Ascending aorta (tissue), 2 donors: ENCODE results near the gene UGP2. TPM values are rescaled to one million over a fixed set of nuclear protein-coding genes. Genes with fewer than 3 reads are reported as not detected.

Experiments
- DNase-seq, 2 donors: peaks; one replicate each; pipeline ENCODE4 v3.0.0-alpha.2; 2019; ENCODE audit warnings: low spot score in 2 of 2
- H3K27ac ChIP-seq, 2 donors: fragments of 200-600 bp; sonication (generic); one replicate each; pipeline ENCODE4 v1.5.1; 2016 to 2017; ENCODE audit warnings: mild to moderate bottlenecking in 1 of 2
- H3K27me3 ChIP-seq: fragments of 200-600 bp; sonication (generic); one replicate; pipeline ENCODE4 v1.5.1; 2017
- H3K36me3 ChIP-seq, 2 donors: fragments of 200-600 bp; sonication (generic); one replicate each; pipeline ENCODE4 v1.5.1; 2016
- H3K4me1 ChIP-seq, 2 donors: fragments of 200-600 bp; sonication (generic); one replicate each; pipeline ENCODE4 v1.5.1; 2016 to 2017; ENCODE audit warnings: mild to moderate bottlenecking in 1 of 2
- H3K4me3 ChIP-seq, 2 donors: fragments of 200-600 bp; sonication (generic); one replicate each; pipeline ENCODE4 v1.5.1; 2016 to 2017; ENCODE audit warnings: mild to moderate bottlenecking in 1 of 2
- H3K9me3 ChIP-seq, 2 donors: fragments of 200-600 bp; sonication (generic); one replicate each; pipeline ENCODE4 v1.5.1; 2016
- CTCF ChIP-seq, 3 experiments: fragments of 200-600 bp in 2 of 3; fragments of 450-650 bp in 1 of 3; sonication (generic) in 2 of 3; IDR thresholded peaks; one replicate each; pipeline ENCODE4 v1.5.1; 2016 to 2019; ENCODE audit warnings: antibody characterized with exemption in 3 of 3, mild to moderate bottlenecking in 1 of 3, moderate library complexity in 1 of 3
- intact Hi-C: fragments of 100-400 bp; cut with DNase I; formaldehyde crosslinking; loops from one replicate; pipeline ENCODE4 v1.15.1; 2023
- total RNA-seq: library from RNA; depleted of rRNA; stranded (reverse); fragments of >200 nt; gene quantifications from one replicate; pipeline ENCODE4 v1.1.0, GENCODE V29; 2016

Gene UGP2
- total RNA-seq, 1 donor from 2014 or later, result 25.7 TPM

GRCh38 chr2:63875131-63875527 lies 33.4 kb downstream of the UGP2 start:
- TF ChIP-seq CTCF (IDR thresholded peaks at IDR 0.05), result no peak
- Histone ChIP-seq H3K27me3 (no peaks in the 10 kb centered on the region), H3K9me3 (no peaks in the 10 kb centered on the region), H3K4me1 (peaks cover 3 to 29% of the 10 kb centered on the region in 2 donors), H3K27ac (peak overlapping the region; percentile 72 to 75), H3K36me3 (peaks cover 0 to 11% of the 10 kb centered on the region in 2 donors), H3K4me3 (no peak overlapping the region)
- intact Hi-C loops, result loop anchor here (5.0 to 10.0 kb wide), 2 partner anchors 33 to 290 kb away; partner anchors contain the start of genes MDH1, UGP2 and WDPCP
- no peak for DNase-seq

- TF ChIP-seq CTCF (IDR thresholded peaks at IDR 0.05), result no peak
- DNase-seq, result no peak
- Histone ChIP-seq H3K27me3 (no peaks in the 10 kb centered on the region), H3K4me3 (no peak overlapping the region), H3K4me1 (peaks cover 3 to 29% of the 10 kb centered on the region in 2 donors), H3K27ac (peak overlapping the region; percentile 72 to 75), H3K9me3 (no peaks in the 10 kb centered on the region), H3K36me3 (peaks cover 0 to 11% of the 10 kb centered on the region in 2 donors)
- intact Hi-C loops, result loop anchor here (5.0 to 10.0 kb wide), 2 partner anchors 33 to 291 kb away; partner anchors contain the start of genes MDH1, UGP2 and WDPCP
Measured at GRCh38 chr2:63875559-63876245, 34.0 kb downstream of the UGP2 start.

GRCh38 chr2:63876311-63876710 lies 34.6 kb downstream of the UGP2 start:
- peaks cover 0 to 11% of the 10 kb centered on the region in 2 donors for H3K36me3 ChIP-seq
- H3K4me1 ChIP-seq, result peaks cover 3 to 26% of the 10 kb centered on the region in 2 donors
- intact Hi-C loops, result loop anchor here (5.0 to 10.0 kb wide), 2 partner anchors 34 to 292 kb away; partner anchors contain the start of genes MDH1, UGP2 and WDPCP
- H3K27me3 ChIP-seq, result no peaks in the 10 kb centered on the region
- no peak overlapping the region for H3K4me3 ChIP-seq
- no peaks in the 10 kb centered on the region for H3K9me3 ChIP-seq
- H3K27ac ChIP-seq, result peak overlapping the region; percentile 72 to 75
- no peak for DNase-seq
- TF ChIP-seq CTCF (IDR thresholded peaks at IDR 0.05), result no peak

- Histone ChIP-seq H3K4me1 (peaks cover 3 to 15% of the 10 kb centered on the region in 2 donors), H3K9me3 (no peaks in the 10 kb centered on the region), H3K36me3 (peaks cover 0 to 21% of the 10 kb centered on the region in 2 donors), H3K27me3 (no peaks in the 10 kb centered on the region), H3K27ac (no peak overlapping the region), H3K4me3 (no peak overlapping the region)
- intact Hi-C loops, result loop anchor here (5.0 to 10.0 kb wide), 2 partner anchors 36 to 294 kb away; partner anchors contain the start of genes MDH1, UGP2 and WDPCP
- TF ChIP-seq CTCF (IDR thresholded peaks at IDR 0.05), result no peak
- no peak for DNase-seq
Measured at GRCh38 chr2:63878486-63878885, 36.8 kb downstream of the UGP2 start.

GRCh38 chr2:63879876-63880433 lies 38.3 kb downstream of the UGP2 start:
- intact Hi-C loops, result loop anchor here (5.0 to 10.0 kb wide), 2 partner anchors 38 to 295 kb away; partner anchors contain the start of genes MDH1, UGP2 and WDPCP

More at GRCh38 chr2:63879876-63880433, 38.3 kb downstream of the UGP2 start:
- no peak overlapping the region for H3K27ac ChIP-seq
- TF ChIP-seq CTCF (IDR thresholded peaks at IDR 0.05), result no peak
- H3K27me3 ChIP-seq, result no peaks in the 10 kb centered on the region
- H3K9me3 ChIP-seq, result no peaks in the 10 kb centered on the region
- no peak overlapping the region for H3K4me3 ChIP-seq
- H3K4me1 ChIP-seq, result peaks cover under 1 to 11% of the 10 kb centered on the region in 2 donors
- H3K36me3 ChIP-seq, result peaks cover 0 to 26% of the 10 kb centered on the region in 2 donors
- no peak for DNase-seq
